Stimulated activated naive CD8-positive, alpha-beta T cell treated with anti-CD3 and anti-CD28 coated beads, Interleukin-15, amount 100 ng/mL, for 72 hours (primary cell): ENCODE measurements around the gene TMEM121.

Experiments used
- ATAC-seq: fragments of 150-1000 bp; cut with Tn5 transposase; 2 replicates; pipeline ENCODE4 v1.10.0; 2021; ENCODE audit warnings: mild to moderate bottlenecking, moderate library complexity
- DNase-seq, 2 donors: peaks; one replicate each; pipeline ENCODE4 v3.0.0; 2021 to 2022
- H3K27ac Mint-ChIP-seq, 2 donors: one replicate each; pipeline ENCODE4 v1.8.0; 2022; ENCODE audit warnings: mild to moderate bottlenecking in 2 of 2, mixed read lengths in 2 of 2, moderate library complexity in 2 of 2
- H3K27me3 Mint-ChIP-seq: one replicate; pipeline ENCODE4 v1.8.0; 2022; ENCODE audit warnings: mixed read lengths
- H3K4me1 Mint-ChIP-seq: one replicate; pipeline ENCODE4 v1.8.0; 2022; ENCODE audit warnings: mild to moderate bottlenecking, mixed read lengths
- H3K4me3 Mint-ChIP-seq, 2 donors: one replicate each; pipeline ENCODE4 v1.8.0; 2022; ENCODE audit warnings: mild to moderate bottlenecking in 2 of 2, mixed read lengths in 2 of 2, moderate library complexity in 1 of 2
- H3K9me3 Mint-ChIP-seq, 2 donors: one replicate each; pipeline ENCODE4 v1.8.0; 2022; ENCODE audit warnings: mixed read lengths in 2 of 2

TMEM121 gene

DNA sequence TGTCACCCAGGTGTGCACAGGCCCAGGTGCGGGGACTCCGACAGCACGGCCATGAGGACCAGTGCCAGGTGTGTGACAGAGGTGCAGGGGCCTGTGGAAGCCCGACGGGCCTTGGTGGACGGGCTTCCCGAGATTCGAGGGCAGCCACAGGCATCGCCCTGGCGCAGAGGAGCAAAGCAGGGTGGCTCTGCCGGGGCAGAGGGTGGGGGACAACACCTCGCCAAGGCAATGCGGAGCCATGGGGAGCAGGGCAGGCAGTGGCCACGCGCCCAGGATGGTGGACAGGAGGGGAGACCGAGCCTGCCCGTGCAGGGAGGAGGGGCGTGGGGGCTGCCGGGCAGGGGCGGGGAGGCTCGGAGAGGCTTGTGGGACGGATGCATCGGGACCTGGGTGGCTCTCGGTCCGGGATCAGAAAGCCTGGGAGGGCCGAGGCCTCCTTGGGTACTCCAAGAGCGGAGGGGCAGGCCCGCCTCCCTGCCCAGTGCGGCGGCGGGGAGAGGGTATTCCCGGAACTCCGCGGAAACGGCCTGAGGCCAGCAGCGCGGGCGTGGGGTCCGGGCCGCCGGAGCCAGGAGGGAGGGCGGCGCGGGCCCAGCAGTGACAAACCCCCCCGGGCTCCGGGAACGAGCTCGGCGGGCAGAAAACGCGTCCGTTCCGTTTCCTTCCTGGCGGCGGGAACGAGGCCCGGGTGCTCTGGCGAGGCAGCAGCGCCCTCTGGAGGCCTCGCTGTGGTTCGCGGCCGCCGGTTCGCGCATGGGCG is 1.6 kb downstream of the TMEM121 start:
- H3K9me3 Mint-ChIP-seq, result no peaks in the 10 kb centered on the region
- peak; percentile 82 to 83 for DNase-seq
- ATAC-seq, result peak; percentile 67
- peak overlapping the region; percentile 85 to 89 for H3K4me3 Mint-ChIP-seq
- H3K27ac Mint-ChIP-seq, result peak overlapping the region; percentile 40 to 91
- peaks cover 24% of the 10 kb centered on the region for H3K27me3 Mint-ChIP-seq
- peaks cover 51% of the 10 kb centered on the region for H3K4me1 Mint-ChIP-seq

DNA sequence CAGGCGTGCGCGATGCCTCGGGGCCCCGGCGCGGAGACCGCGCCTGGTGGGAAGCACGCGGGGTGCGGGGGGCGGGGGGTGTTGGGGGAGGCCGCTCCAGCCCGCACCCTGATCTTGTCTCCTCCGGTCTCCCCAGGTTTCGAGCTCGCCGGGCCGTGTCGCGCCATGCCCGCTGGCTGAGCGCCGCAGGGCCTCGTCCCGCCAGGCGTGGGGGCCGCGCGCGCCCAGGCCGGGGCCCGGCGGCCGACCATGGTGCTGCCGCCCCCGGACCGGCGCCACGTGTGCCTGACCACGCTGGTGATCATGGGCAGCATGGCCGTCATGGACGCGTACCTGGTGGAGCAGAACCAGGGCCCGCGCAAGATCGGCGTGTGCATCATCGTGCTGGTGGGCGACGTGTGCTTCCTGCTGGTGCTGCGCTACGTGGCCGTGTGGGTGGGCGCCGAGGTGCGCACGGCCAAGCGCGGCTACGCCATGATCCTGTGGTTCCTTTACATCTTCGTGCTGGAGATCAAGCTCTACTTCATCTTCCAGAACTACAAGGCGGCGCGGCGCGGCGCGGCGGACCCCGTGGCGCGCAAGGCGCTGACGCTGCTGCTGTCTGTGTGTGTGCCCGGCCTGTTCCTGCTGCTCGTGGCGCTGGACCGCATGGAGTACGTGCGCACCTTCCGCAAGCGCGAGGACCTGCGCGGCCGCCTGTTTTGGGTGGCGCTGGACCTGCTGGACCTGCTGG is 2.4 kb downstream of the TMEM121 start:
- peak; percentile 42 to 43 for DNase-seq
- ATAC-seq, result peak; percentile 14
- peaks cover 53% of the 10 kb centered on the region for H3K4me1 Mint-ChIP-seq
- no peaks in the 10 kb centered on the region for H3K9me3 Mint-ChIP-seq
- H3K27ac Mint-ChIP-seq, result peak overlapping the region; percentile 90 to 93
- H3K4me3 Mint-ChIP-seq, result peak overlapping the region; percentile 85 to 90
- peaks cover 24% of the 10 kb centered on the region for H3K27me3 Mint-ChIP-seq

DNA sequence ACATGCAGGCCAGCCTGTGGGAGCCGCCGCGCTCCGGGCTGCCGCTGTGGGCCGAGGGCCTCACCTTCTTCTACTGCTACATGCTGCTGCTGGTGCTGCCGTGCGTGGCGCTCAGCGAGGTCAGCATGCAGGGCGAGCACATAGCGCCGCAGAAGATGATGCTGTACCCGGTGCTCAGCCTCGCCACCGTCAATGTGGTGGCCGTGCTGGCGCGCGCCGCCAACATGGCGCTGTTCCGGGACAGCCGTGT is 2.9 kb downstream of the TMEM121 start:
- H3K9me3 Mint-ChIP-seq, result no peaks in the 10 kb centered on the region
- H3K27me3 Mint-ChIP-seq, result peaks cover 22% of the 10 kb centered on the region
- H3K4me1 Mint-ChIP-seq, result peaks cover 53% of the 10 kb centered on the region
- peak overlapping the region; percentile 90 to 93 for H3K27ac Mint-ChIP-seq
- no peak for ATAC-seq
- no peak for DNase-seq
- peak overlapping the region; percentile 73 to 90 for H3K4me3 Mint-ChIP-seq

DNA sequence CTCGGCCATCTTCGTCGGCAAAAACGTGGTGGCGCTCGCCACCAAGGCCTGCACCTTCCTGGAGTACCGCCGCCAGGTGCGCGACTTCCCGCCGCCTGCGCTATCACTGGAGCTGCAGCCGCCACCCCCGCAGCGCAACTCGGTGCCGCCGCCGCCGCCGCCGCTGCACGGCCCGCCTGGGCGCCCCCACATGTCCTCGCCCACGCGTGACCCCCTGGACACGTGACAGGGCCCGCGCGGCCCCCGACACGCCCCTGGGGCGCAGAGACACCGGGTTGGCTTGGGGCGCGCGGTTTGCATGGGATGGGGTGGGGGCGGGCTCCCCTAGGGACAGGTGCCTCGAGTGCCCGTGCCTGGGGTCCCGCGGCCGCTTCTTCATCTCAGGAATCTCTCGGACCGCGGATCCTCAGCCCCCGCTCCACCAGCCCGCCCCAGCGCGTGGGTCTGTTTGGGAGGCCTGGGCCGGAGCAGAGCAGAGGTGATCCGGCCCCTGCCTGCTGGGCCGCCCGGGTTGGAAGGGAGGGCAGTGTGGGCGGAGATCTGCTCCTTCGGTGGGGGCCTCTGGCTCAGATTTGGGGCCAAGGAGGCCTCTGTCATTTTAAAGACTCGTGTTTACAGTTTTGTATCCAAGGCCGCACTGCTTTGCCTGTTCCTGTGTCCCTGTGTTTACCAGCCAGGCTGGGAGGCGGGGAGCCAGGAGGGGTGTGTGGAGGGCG is 3.3 kb downstream of the TMEM121 start:
- Mint-ChIP-seq H3K4me3 (peak overlapping the region; percentile 73 to 90), H3K27me3 (peaks cover 18% of the 10 kb centered on the region), H3K4me1 (peaks cover 53% of the 10 kb centered on the region), H3K9me3 (no peaks in the 10 kb centered on the region), H3K27ac (peak overlapping the region; percentile 52 to 93)
- DNase-seq (peak; percentile 32 to 53), ATAC-seq (no peak)

DNA sequence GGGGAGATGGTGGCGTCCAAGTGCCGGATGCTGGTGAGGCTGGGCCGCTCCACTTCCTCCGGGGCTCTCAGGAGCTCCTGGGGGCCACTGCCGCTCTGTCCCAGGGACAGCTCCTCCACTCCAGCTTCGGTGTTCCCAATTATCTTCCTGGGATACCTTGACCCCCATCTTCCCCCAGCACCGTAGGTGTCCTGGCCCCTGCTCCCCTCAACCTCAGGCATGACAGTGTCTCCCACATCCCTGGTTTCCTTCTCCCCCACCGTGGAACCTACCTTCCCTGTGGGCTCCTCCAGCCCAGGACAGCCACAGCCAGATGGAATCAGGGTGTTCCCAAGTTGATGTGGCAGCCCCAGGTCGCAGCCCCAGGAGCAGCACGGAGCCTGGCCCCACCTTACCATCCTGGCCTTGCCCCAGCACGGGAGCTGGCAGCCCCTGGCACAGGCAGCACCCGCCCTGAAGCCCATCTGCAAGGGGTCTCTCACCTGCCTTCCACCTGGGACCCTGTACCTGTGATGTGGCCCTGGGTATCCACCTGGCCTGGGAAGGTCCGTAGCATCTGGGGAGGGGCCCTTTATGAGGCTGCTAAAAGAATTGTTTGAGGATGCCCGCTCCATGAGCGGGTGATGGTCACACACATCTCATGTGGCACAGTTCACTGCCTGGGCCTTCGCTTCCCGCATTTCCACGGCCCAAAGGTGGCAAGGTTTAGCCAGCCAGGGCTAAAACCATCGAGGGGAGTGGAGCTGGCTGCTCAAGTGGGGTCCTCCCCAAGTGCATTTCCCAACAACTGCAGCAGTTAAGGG is 4.1 kb downstream of the TMEM121 start:
- Mint-ChIP-seq H3K27me3 (peaks cover 13% of the 10 kb centered on the region), H3K4me1 (peaks cover 53% of the 10 kb centered on the region), H3K27ac (peak overlapping the region; percentile 52 to 80)

DNA sequence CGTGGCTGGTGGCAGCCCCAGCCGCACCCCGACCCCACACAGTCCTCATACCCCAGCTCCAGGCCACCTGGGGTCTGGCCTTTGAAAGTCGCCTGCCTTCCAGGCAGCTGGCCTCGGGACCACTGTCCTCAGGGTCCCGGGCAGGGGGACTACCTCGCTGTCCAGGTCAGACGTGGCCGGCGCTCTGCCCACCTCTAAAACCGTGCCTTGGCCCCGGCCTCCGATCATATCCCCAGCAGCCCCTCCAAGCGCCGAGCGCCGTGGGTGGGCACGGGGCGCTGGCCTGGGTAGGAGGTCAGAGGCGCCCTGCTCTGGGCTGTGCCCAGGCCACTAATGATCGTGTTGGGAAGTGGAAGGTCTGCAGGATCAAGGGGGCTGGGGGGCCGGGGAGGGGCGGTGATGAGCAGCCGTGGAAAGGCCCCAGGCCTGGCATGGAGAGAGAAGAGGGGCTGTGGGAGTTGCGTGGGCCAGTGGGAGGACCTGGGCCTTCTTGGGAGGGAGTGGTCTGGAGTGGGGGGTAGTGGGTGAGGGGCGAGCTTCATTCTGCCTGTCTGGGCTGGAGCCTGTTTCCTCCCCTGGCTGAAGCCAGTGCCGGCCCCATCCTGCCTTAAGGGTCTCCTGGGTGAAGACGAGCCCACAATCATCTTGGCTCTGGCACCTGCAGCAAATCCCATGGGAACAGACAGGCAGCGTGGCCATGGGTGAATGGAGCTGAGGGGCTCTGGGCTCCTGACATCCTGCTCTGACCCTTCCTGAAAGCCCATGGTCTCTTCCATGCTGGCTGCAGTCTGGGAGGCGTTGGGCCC is 4.9 kb downstream of the TMEM121 start:
- Mint-ChIP-seq H3K27ac (peak overlapping the region in 1 of 2 donors; percentile 48), H3K4me3 (peak overlapping the region; percentile 42 to 90), H3K9me3 (no peaks in the 10 kb centered on the region), H3K4me1 (peaks cover 53% of the 10 kb centered on the region), H3K27me3 (peaks cover 11% of the 10 kb centered on the region)
- ATAC-seq (no peak), DNase-seq (no peak)

More for the DNA sequence above, 4.1 kb downstream of the TMEM121 start:
- Mint-ChIP-seq H3K9me3 (no peaks in the 10 kb centered on the region), H3K4me3 (peak overlapping the region; percentile 42 to 90)
- DNase-seq (no peak), ATAC-seq (no peak)

DNA sequence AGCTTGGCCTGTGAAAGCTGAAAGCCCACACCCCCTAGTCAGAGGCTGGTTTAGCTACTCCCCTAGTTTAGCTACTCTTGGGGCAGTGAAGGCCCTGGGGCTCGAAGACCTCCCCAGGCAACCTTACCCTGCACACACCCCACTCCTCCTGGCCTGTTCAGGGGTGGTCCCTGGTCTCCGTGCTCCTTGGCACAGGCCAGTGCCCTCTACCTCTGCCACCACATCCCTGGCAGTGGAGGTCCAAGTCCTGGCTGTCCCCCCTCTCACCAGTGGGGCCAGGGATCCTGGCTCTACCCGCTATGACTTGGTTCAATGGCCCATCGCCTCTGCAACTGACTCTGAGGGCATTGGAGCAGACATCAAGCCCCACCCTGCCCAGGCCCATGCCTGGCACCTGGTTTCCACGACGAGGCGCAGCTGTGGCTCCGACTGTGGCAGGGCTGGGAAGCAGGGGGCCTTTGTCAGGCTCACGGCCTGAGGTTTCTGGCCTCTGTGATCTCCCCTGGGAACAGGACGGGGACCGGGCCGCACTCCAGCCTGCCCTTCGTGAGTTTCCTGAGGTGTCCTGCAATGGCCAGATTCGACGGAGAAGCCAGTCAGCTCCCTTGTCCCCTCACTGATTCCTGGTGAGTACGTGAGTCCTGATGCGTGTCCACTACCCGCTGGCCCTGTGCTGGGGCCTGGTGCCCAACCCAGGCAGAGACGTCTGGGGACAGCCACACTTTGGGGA is 5.7 kb downstream of the TMEM121 start:
- Mint-ChIP-seq H3K27me3 (peaks cover 16% of the 10 kb centered on the region), H3K4me1 (peaks cover 50% of the 10 kb centered on the region), H3K4me3 (peak overlapping the region in 1 of 2 donors; percentile 17), H3K9me3 (no peaks in the 10 kb centered on the region), H3K27ac (no peak overlapping the region)
- DNase-seq (no peak), ATAC-seq (no peak)

DNA sequence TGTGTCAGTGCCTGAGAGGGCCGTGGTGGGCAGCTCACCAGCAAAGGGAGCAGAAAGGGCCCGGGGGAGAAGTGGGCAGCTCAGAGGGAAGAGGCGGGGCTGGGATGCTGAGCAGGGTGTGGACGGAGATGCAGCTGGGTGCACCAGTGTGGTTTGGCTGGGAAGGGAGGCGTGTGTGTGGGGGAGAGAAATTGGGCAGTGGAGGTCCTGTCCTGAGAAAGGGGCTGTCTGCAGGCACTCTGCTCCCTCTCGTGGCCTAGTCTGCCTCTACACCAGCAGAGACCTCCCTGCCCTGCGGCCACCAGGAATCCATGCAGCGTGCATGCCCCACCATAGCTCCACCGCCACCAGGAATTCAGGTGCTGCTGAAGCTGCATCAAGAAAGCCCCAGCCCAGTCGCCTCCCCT is 6.4 kb downstream of the TMEM121 start:
- DNase-seq (no peak), ATAC-seq (no peak)
- no peak overlapping the region for H3K4me3 Mint-ChIP-seq
- peaks cover 43% of the 10 kb centered on the region for H3K4me1 Mint-ChIP-seq
- peaks cover 15% of the 10 kb centered on the region for H3K27me3 Mint-ChIP-seq
- no peak overlapping the region for H3K27ac Mint-ChIP-seq
- H3K9me3 Mint-ChIP-seq, result no peaks in the 10 kb centered on the region

DNA sequence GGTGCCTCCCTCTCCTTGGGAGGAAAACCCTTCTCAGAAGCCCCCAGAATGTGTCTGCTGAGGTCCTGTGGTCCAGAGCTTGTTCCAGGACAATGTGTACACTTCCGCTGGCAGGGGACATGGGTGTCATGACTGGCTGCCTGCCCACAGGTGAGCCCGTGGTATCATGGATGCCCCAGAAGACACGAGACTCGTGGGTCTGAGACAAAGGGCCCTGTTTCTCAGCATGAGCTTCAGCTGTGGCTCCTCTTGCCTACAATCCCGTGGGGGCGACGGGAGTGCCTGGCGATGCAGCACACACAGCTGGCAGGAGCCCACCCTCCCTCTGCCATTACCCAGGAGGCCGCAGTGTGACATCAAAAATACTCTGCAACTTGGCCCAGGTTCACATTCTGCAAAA is 7.0 kb downstream of the TMEM121 start:
- Mint-ChIP-seq H3K4me1 (peaks cover 42% of the 10 kb centered on the region), H3K27ac (no peak overlapping the region), H3K4me3 (no peak overlapping the region), H3K9me3 (no peaks in the 10 kb centered on the region), H3K27me3 (peaks cover 19% of the 10 kb centered on the region)
- no peak for DNase-seq
- no peak for ATAC-seq

DNA sequence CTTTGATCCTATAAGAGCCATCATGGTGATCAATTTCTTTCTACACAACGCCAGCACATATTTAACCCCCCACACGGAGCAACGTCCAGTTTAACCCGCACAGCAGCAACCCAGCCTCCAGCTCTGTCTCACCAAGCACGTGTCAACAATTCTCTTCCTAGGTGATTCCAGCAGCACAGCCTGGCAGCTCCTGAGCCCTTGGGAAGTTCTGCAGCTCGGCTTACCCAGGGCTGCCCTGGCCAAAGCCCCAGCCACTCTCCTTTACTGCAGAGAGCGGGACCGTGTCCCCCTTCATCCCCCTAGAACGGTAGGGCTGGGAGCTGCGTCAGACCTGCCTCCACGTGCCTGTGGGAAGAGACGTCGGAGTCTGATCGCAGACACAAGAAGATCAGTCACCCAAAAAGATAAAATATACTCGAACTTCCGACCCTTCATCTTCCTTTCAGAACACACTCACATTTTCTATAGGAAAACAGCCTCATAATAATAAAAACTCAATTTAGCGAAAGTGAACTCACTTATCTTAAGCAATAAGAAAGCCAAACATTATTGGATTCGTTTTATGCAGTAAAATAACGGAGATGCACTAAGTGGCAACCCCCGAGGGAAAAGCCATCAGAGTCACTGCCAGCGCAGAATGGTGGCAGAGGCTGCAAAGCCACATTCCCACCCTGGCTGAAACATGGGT is 7.6 kb downstream of the TMEM121 start:
- Mint-ChIP-seq H3K4me1 (peaks cover 43% of the 10 kb centered on the region), H3K4me3 (no peak overlapping the region), H3K27me3 (peaks cover 24% of the 10 kb centered on the region), H3K27ac (no peak overlapping the region), H3K9me3 (no peaks in the 10 kb centered on the region)
- DNase-seq, result no peak
- no peak for ATAC-seq

DNA sequence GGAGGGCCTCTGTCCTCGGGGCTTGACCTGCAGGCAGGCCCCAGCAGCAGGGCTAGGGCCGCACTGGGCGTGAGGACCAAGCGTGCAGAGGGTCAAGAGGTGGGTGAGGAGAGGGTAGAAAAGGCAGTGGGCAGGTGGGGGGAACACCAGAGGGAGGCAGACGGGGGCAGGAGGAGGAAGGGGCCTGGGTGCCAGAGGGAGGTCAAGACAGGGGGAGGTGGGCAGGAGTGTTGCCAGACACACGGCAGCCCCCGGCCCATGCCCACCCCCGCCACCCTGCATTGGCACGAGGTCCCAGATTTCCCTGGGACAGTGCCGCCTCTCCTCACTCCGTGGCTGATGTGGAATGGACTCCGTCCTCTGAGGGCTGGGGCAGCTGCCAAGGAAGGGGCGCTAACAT is 8.2 kb downstream of the TMEM121 start:
- H3K4me3 Mint-ChIP-seq, result no peak overlapping the region
- no peak for DNase-seq
- H3K27ac Mint-ChIP-seq, result no peak overlapping the region
- H3K4me1 Mint-ChIP-seq, result peaks cover 39% of the 10 kb centered on the region
- no peaks in the 10 kb centered on the region for H3K9me3 Mint-ChIP-seq
- ATAC-seq, result no peak
- H3K27me3 Mint-ChIP-seq, result peaks cover 27% of the 10 kb centered on the region

DNA sequence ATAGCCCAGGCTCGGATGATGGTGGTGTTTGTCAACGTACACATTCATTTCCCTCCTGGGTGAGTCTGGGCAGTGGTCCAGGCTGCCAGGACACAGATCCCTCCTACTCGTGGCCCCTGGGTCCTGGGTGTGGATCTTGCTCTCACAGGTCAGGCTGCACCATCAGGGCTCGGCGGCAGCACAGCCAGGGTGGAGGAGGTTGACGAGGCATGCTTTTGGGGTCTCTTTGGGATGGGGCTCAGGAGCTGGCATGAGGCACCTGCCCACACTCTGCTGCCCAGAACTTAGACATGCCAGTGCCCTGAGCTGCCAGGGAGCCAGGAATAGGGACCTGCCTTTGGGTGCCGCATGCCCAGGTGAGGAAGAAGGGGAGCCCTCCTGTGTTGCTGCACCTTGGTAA is 9.7 kb downstream of the TMEM121 start:
- H3K27me3 Mint-ChIP-seq, result peaks cover 34% of the 10 kb centered on the region
- no peaks in the 10 kb centered on the region for H3K9me3 Mint-ChIP-seq
- ATAC-seq, result no peak
- DNase-seq, result no peak
- no peak overlapping the region for H3K27ac Mint-ChIP-seq
- H3K4me1 Mint-ChIP-seq, result peaks cover 26% of the 10 kb centered on the region
- H3K4me3 Mint-ChIP-seq, result no peak overlapping the region

DNA sequence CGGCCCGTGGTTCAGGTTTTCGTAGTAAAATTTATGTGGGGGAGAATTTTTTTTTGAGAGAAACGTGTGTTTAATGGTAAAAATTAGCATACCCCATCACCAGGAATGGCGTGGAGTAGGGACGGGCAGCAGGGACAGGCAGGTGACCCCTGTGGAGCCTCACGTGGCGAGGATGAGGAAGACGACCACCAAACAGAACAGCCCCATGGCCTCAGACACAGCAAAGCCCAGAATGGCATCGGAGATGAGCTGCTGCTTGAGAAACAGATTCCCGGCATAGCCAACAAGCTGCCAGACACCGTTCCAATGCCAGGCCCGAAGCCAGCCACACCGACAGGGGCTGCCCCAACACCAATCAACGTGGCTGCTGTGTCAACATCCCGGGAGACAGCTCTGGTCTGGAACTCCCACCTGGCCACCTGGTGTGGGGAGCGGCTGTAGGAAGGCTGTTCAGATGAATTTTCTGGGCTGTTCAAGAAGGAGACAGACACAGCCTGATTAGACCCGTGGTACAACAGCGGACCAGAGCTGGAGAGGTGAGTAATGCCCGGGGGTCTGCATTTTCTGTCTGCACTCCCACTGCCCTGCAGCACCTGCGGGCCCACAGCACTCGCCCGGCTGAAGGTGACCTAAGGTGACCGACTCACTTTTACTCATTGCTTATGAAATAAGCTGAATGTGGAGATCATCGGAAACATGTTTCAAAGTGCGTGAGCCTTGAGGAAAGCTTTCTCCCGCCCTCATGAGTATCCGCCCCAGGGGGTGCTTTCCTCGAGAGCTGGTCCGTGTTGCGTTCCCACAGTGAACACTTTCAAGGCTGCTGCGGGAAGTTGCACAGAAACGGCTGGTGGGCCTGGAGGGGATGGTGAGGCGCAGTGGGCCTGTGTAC is 10.6 kb downstream of the TMEM121 start:
- no peak overlapping the region for H3K4me3 Mint-ChIP-seq
- peaks cover 43% of the 10 kb centered on the region for H3K27me3 Mint-ChIP-seq
- peaks cover 18% of the 10 kb centered on the region for H3K4me1 Mint-ChIP-seq
- ATAC-seq (no peak), DNase-seq (no peak)
- no peaks in the 10 kb centered on the region for H3K9me3 Mint-ChIP-seq
- no peak overlapping the region for H3K27ac Mint-ChIP-seq
